Activated CD8-positive, alpha-beta memory T cell treated with anti-CD3 and anti-CD28 coated beads, Interleukin-2, amount 10 ng/mL, durations not matched to agents 7 days and 5 days (primary cell): Measurements from ENCODE around the gene CD300LB. TPM values are rescaled to one million over a fixed set of nuclear protein-coding genes. Genes with fewer than 3 reads are reported as not detected.
"Not testable (repeated sequence)": the region's sequence is repeated elsewhere in the genome, so short reads cannot be mapped to it uniquely, and the experiment has no call there.

Experiments used
- ATAC-seq: fragments of 150-1000 bp; cut with Tn5 transposase; one replicate; pipeline ENCODE4 v1.10.0; 2021; ENCODE audit warnings: moderate library complexity
- CTCF ChIA-PET: fragments of 350-600 bp; sonication (Branson Sonifier 250); formaldehyde crosslinking; loops from one replicate; lab custom pipeline; 2021; ENCODE audit warnings: antibody characterized with exemption; lab: Charles Lee
- DNase-seq: peaks from one replicate; pipeline ENCODE4 v3.0.0-alpha.2; 2020
- H3K27ac Mint-ChIP-seq: one replicate; pipeline ENCODE4 v1.8.0; 2021; ENCODE audit warnings: mild to moderate bottlenecking, mixed read lengths
- H3K27me3 Mint-ChIP-seq: one replicate; pipeline ENCODE4 v1.8.0; 2021; ENCODE audit warnings: mixed read lengths
- H3K36me3 Mint-ChIP-seq: one replicate; pipeline ENCODE4 v1.8.0; 2021; ENCODE audit warnings: mild to moderate bottlenecking, mixed read lengths
- H3K4me1 Mint-ChIP-seq: one replicate; pipeline ENCODE4 v1.8.0; 2021; ENCODE audit warnings: mixed read lengths
- H3K4me3 Mint-ChIP-seq: one replicate; pipeline ENCODE4 v1.8.0; 2021; ENCODE audit warnings: mild to moderate bottlenecking, moderate library complexity, mixed read lengths
- H3K9me3 Mint-ChIP-seq: one replicate; pipeline ENCODE4 v1.8.0; 2022; ENCODE audit warnings: low read depth, mixed read lengths
- total RNA-seq, 2 experiments: library from RNA; stranded (reverse); gene quantifications; one replicate each; pipeline ENCODE4 v1.2.3, GENCODE V29; 2021

The CD300LB gene
- total RNA-seq = not detected

DNA sequence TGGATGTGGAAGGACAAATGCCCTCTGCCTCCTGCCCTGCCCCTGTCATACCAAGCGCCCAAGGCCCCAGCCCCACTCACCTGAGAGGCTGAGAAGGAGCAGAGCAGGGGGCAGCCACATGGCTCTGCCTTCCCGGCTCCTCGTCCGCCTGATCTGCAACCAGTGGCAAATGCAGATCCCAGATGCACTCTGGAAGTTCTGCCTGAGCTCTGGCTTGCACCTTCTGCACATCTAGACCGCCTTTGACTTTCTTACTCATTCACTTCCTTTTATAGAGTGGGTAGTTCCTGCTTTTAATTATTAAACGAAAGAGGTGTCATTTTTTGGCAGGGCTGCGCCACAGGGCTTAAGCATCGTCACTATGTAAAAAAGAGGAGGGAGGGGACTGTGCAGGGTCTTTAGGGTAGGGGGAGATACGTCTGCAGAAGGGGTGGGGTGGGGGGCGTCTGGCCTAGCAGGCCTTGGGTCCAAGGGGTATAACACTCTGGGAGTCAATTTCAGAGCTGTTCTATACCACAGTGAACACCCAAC lies at the start of gene CD300LB:
CD300LB (minus strand) TSS at position 245 of the 531 bp plus-strand sequence; CDS start at position 120, 125 bp downstream.
- Mint-ChIP-seq H3K4me1 (peaks cover 3% of the 10 kb centered on the region), H3K36me3 (no peaks in the 10 kb centered on the region), H3K9me3 (no peaks in the 10 kb centered on the region), H3K27ac (no peak within 1 kb of the TSS), H3K4me3 (no peak within 1 kb of the TSS), H3K27me3 (peaks cover 49% of the 10 kb centered on the region)
- CTCF ChIA-PET = interaction anchor here (1.4 to 3.0 kb wide), 5 partner anchors 35 to 225 kb away, joined by 4 to 27 read pairs (median 7); partner anchors contain the start of gene GPR142
- ATAC-seq (no peak), DNase-seq (peak; percentile 30)

- Mint-ChIP-seq H3K36me3 (no peaks in the 10 kb centered on the region), H3K9me3 (no peaks in the 10 kb centered on the region), H3K27me3 (peaks cover 17% of the 10 kb centered on the region), H3K27ac (no peak overlapping the region), H3K4me3 (no peak overlapping the region), H3K4me1 (peaks cover 14% of the 10 kb centered on the region)
- DNase-seq (no peak), ATAC-seq (no peak)
- CTCF ChIA-PET = interaction anchor here (2.7 kb wide), 1 partner anchor 13 kb away, joined by 13 read pairs; the partner anchor contains the start of gene CD300H
Observed at GRCh38 chr17:74579900-74580299, 48.6 kb upstream of the CD300LB start.

DNA sequence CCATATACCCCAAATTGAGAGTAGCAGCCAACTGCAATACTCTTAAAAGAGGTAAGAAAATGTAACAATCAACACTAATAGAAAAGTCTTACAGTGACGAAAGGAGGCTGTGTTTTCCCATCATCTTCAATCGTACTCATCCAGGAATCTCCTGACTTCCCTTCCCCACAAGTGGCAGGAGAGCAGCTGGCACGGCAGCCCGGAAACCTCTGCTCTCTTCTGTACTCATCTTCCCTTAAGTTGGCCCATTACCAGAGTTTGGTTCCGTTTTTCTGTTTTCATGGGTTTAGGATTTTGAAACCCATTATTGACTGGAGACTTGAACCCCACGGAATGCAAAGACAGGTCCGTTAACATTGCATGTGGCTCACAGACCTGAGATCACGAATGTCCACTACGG lies 47.7 kb upstream of the CD300LB start:
- CTCF ChIA-PET = interaction anchor here (2.7 kb wide), 1 partner anchor 12 kb away, joined by 13 read pairs; the partner anchor contains the start of gene CD300H
- no peak for ATAC-seq
- peaks cover 21% of the 10 kb centered on the region for H3K27me3 Mint-ChIP-seq
- H3K4me3 Mint-ChIP-seq = no peak overlapping the region
- H3K27ac Mint-ChIP-seq = no peak overlapping the region
- no peaks in the 10 kb centered on the region for H3K36me3 Mint-ChIP-seq
- H3K4me1 Mint-ChIP-seq = peaks cover 14% of the 10 kb centered on the region
- H3K9me3 Mint-ChIP-seq = no peaks in the 10 kb centered on the region
- DNase-seq = no peak

- Mint-ChIP-seq H3K36me3 (no peaks in the 10 kb centered on the region), H3K4me3 (no peak overlapping the region), H3K27me3 (peaks cover 45% of the 10 kb centered on the region), H3K9me3 (no peaks in the 10 kb centered on the region), H3K4me1 (peaks cover 4% of the 10 kb centered on the region), H3K27ac (no peak overlapping the region)
- no peak for ATAC-seq
- no peak for DNase-seq
- CTCF ChIA-PET = interaction anchor here (1.5 to 2.2 kb wide), 2 partner anchors 8 to 12 kb away, joined by 5 to 6 read pairs; no protein-coding TSS in a partner anchor
Observed at GRCh38 chr17:74574489-74575142, 43.3 kb upstream of the CD300LB start.

DNA sequence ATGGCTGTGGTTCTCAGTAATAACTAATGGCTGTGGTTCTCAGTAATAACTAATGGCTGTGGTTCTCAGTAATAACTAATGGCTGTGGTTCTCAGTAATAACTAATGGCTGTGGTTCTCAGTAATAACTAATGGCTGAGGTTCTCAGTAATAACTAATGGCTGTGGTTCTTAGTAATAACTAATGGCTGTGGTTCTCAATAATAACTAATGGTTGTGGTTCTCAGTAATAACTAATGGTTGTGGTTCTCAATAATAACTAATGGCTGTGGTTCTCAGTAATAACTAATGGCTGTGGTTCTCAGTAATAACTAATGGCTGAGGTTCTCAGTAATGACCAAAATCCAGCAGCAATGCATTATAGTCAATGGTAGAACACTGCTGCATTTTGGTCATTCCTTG lies 42.4 kb upstream of the CD300LB start:
- not testable (repeated sequence) for ATAC-seq, DNase-seq, H3K36me3 Mint-ChIP-seq, H3K9me3 Mint-ChIP-seq, H3K27ac Mint-ChIP-seq, H3K4me1 Mint-ChIP-seq, H3K4me3 Mint-ChIP-seq
- H3K27me3 Mint-ChIP-seq = peaks cover 51% of the 10 kb centered on the region
- CTCF ChIA-PET = interaction anchor here (1.5 to 2.2 kb wide), 2 partner anchors 7 to 13 kb away, joined by 5 to 6 read pairs; no protein-coding TSS in a partner anchor

- peaks cover 55% of the 10 kb centered on the region for H3K27me3 Mint-ChIP-seq
- no peak overlapping the region for H3K27ac Mint-ChIP-seq
- CTCF ChIA-PET = interaction anchor here (2.2 kb wide), 1 partner anchor 14 kb away, joined by 5 read pairs; no protein-coding TSS in a partner anchor
- H3K9me3 Mint-ChIP-seq = peaks cover 3% of the 10 kb centered on the region
- no peak for DNase-seq
- peaks cover 10% of the 10 kb centered on the region for H3K4me1 Mint-ChIP-seq
- no peak overlapping the region for H3K4me3 Mint-ChIP-seq
- ATAC-seq = no peak
- no peaks in the 10 kb centered on the region for H3K36me3 Mint-ChIP-seq
Observed at GRCh38 chr17:74573169-74573568, 41.9 kb upstream of the CD300LB start.

DNA sequence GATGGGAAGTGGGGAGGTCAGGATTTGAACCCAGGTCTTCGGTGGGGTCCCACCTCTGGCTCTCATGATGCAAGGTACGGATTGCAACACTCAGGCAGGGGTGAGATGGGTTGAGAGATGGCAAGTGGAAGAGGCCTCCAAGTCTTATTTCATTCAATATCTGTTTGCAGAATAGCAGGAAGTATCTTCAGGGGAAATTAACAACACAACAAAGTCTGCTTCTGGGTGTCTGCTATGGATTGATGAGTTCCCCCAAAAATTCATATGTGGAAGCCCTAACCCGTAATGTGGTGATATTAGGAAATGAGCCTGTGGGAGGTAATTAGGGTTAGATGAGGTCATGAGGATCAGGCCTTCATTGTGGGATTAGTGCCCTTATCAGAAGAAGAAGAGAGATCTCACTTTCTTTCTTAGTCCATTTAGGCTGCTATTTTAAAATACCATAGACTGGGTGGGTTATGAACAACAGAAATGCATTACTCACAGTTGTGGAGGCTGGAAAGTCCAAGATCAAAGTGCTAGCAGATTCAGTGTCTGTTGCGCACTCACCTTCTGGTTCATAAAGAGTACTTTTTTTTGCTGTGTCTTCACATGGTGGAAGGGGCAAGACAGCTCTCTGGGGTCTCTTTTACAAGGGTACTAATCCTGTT lies 40.5 kb upstream of the CD300LB start:
- peaks cover 58% of the 10 kb centered on the region for H3K27me3 Mint-ChIP-seq
- ATAC-seq (no peak), DNase-seq (no peak)
- CTCF ChIA-PET = no interaction called here
- peaks cover 3% of the 10 kb centered on the region for H3K9me3 Mint-ChIP-seq
- no peaks in the 10 kb centered on the region for H3K36me3 Mint-ChIP-seq
- H3K27ac Mint-ChIP-seq = no peak overlapping the region
- H3K4me3 Mint-ChIP-seq = no peak overlapping the region
- peaks cover 10% of the 10 kb centered on the region for H3K4me1 Mint-ChIP-seq

DNA sequence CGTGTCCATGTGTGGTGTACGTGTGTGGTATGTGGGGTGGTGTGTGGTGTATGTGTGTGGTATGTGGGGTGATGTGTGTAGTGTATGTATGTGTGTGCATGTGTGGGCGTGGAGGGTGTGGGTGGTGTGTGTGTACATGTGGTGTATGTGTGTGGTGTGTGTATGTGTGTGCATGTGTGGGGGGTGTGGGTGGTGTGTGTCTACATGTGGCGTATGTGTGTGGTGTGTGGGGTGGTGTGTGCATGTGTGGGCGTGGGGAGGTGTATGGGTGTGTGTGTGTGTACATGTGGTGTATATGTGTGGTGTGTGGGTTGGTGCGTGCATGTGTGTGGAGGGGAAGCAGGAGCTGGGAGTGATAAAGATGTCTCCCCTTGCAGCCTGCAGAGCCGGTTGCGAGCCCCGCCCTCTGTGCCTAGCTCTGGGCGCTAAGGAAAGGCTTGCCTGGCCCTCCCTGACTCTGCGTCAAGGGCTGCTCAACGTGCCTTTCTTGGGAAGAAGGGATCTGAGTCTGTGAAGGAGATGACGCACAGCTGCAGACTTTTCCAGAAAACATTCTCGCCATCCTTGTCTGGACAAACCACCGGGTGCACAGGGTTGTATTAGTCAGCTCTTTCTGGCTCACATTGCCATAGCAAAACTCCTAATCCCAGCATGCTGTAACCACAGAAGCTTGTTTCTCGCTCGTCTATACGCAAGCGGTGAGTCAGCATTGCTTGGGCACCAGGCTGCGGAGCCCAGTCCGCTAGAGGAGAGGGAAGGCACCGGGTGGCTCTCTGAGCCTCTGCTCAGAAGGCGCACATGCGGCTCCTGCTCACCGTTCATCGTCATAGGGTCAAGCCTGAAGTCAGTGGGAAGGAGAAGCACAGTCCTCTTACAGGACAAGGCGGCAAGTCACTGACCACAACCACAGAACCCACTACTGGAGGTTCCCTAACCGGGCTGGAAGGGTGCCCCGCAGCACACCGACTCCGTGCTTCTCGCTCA lies 38.0 kb upstream of the CD300LB start:
- Mint-ChIP-seq H3K27ac (no peak overlapping the region), H3K27me3 (peaks cover 51% of the 10 kb centered on the region), H3K9me3 (peaks cover 3% of the 10 kb centered on the region), H3K4me3 (no peak overlapping the region), H3K36me3 (no peaks in the 10 kb centered on the region), H3K4me1 (peaks cover 10% of the 10 kb centered on the region)
- DNase-seq (no peak), ATAC-seq (peak; percentile 36)
- CTCF ChIA-PET = interaction anchor here (0.7 to 2.3 kb wide), 2 partner anchors 88 to 168 kb away, joined by 3 to 7 read pairs; partner anchors contain the start of gene RAB37

- Mint-ChIP-seq H3K27me3 (peaks cover 51% of the 10 kb centered on the region), H3K27ac (no peak overlapping the region)
- ATAC-seq = no peak
Observed at GRCh38 chr17:74568106-74568873, 37.0 kb upstream of the CD300LB start.

GRCh38 chr17:74567397-74567796 lies 36.1 kb upstream of the CD300LB start, which contains the start of gene CD300H:
CD300H (minus strand) TSS chr17:74567509.
- no peak within 1 kb of the TSS for H3K4me3 Mint-ChIP-seq
- no peak for DNase-seq

More at GRCh38 chr17:74568106-74568873, 37.0 kb upstream of the CD300LB start:
- no peak overlapping the region for H3K4me3 Mint-ChIP-seq
- no peak for DNase-seq
- H3K9me3 Mint-ChIP-seq = peaks cover 3% of the 10 kb centered on the region
- no peaks in the 10 kb centered on the region for H3K36me3 Mint-ChIP-seq
- CTCF ChIA-PET = interaction anchor here (0.6 kb wide), 1 partner anchor 94 kb away, joined by 3 read pairs; no protein-coding TSS in a partner anchor
- H3K4me1 Mint-ChIP-seq = peaks cover 10% of the 10 kb centered on the region

DNA sequence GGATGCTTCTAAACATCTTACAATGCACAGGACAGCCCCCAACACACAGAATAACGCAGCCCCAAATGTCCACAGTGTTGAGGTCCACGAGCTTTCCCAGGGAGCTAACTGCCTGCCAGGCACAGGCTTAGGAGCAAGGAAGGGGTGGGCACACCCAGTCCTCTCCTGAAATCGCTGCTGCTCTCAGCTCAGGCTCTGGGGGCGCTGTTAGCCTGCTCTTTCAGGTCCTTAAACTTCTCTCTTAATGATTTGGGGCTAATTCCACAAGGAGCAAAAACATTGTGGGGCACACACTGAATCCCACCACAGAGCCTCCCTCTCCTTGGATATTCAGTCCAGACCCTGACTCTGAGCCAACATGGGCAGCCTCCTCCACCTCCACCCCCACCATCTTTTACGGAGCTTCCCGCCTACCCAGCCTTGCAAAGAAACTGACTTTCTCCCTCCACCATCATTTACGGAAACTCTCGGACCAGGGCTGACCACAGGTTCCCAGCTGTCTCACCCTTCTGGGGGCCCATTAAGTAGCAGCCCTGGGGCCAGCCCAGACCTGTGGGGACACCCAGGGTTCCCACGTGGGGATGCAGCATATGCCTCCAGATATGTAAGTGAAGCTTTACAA lies 35.0 kb upstream of the CD300LB start:
- H3K36me3 Mint-ChIP-seq = no peaks in the 10 kb centered on the region
- peaks cover 3% of the 10 kb centered on the region for H3K9me3 Mint-ChIP-seq
- H3K4me3 Mint-ChIP-seq = no peak overlapping the region
- DNase-seq = peak; percentile 53
- ATAC-seq = peak; percentile 45
- no peak overlapping the region for H3K27ac Mint-ChIP-seq
- peaks cover 43% of the 10 kb centered on the region for H3K27me3 Mint-ChIP-seq
- CTCF ChIA-PET = interaction anchor here (0.6 to 3.5 kb wide), 33 partner anchors 8 to 292 kb away, joined by 3 to 22 read pairs (median 4); partner anchors contain the start of genes CD300C, CD300LB, CD300LD and GPR142
- H3K4me1 Mint-ChIP-seq = peaks cover 10% of the 10 kb centered on the region

More at GRCh38 chr17:74567397-74567796, 36.1 kb upstream of the CD300LB start, which contains the start of gene CD300H:
- Mint-ChIP-seq H3K27me3 (peaks cover 44% of the 10 kb centered on the region), H3K4me1 (peaks cover 10% of the 10 kb centered on the region), H3K36me3 (no peaks in the 10 kb centered on the region), H3K9me3 (peaks cover 3% of the 10 kb centered on the region), H3K27ac (no peak within 1 kb of the TSS)
- no peak for ATAC-seq
- CTCF ChIA-PET = interaction anchor here (1.3 to 3.5 kb wide), 9 partner anchors 13 to 200 kb away, joined by 3 to 22 read pairs (median 8); partner anchors contain the start of genes CD300C, GPR142 and RAB37
